ENCODE data around the gene MBP. TPM values are rescaled to one million over a fixed set of nuclear protein-coding genes. Genes with fewer than 3 reads are reported as not detected.
A peak's percentile ranks its signal among the peaks of the same experiment; 100 is the strongest.

MBP gene
- total RNA-seq, 1 donor from 2014 or later, result 22.4 TPM

- peak overlapping the region; percentile 99 for H3K27ac ChIP-seq (ENCODE audit: low read depth, low read length)
- no peaks in the 10 kb centered on the region for H3K9me3 ChIP-seq (ENCODE audit: control insufficient read depth in 3 of 3, low read length in 3 of 3)
- H3K27me3 ChIP-seq (ENCODE audit: control insufficient read depth in 3 of 3, insufficient read depth in 3 of 3, low read length in 3 of 3), result no peaks in the 10 kb centered on the region
- peaks cover 4 to 13% (median 5%) of the 10 kb centered on the region in 3 donors for H3K36me3 ChIP-seq (ENCODE audit: control insufficient read depth in 3 of 3, insufficient read depth in 3 of 3, low read length in 3 of 3)
- peaks cover 36 to 76% (median 45%) of the 10 kb centered on the region in 3 donors for H3K4me1 ChIP-seq (ENCODE audit: control insufficient read depth in 3 of 3, insufficient read depth in 3 of 3, low read length in 3 of 3)
- peak overlapping the region; percentile 76 to 90 (median 86) for H3K9ac ChIP-seq (ENCODE audit: low read depth in 1 of 3, low read length in 3 of 3)
- peak overlapping the region in 1 of 3 donors; percentile 58 for H3K4me3 ChIP-seq (ENCODE audit: low read length in 3 of 3)
These were observed 17.2 kb downstream of the MBP start for GRCh38 chr18:77115192-77115953.

DNA sequence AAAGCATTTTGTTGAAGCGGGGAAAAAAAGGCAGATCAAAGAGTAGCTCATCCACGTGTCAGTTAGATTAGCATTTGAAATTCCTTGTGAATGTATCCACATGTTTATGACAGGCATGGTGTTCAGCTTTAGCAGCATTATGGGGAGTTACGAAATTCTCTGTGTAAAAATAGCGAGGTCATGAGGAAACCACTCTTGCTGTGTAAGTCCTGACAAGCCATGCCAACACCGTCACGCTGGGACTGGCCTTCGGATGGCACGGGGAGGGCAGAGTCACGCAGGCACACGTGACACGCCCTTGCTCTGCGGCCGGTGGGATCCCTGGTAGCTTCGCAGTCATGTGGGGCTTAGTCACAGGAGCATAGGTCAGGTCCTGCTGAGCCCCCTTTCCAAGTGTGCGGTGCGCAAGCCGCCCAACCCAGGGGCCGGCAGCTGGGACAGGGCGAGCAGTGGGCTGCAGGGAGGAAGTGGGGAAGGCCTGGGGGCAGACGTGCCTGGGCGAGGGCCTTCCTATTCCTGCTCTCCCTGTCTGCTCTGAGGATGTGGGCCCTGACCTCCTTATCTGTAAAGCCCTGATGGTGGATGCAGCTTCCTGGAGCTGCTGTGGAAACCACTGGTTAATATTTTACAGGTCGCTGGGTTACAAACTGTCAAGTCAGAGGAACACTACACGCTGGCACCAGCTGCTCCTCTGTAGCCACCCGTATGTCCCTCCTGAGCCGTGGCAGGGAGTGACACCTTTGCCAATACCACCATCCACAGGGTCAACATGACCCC lies 18.0 kb downstream of the MBP start:
- no peaks in the 10 kb centered on the region for H3K9me3 ChIP-seq (ENCODE audit: control insufficient read depth in 3 of 3, low read length in 3 of 3)
- peak overlapping the region; percentile 76 to 90 (median 86) for H3K9ac ChIP-seq (ENCODE audit: low read depth in 1 of 3, low read length in 3 of 3)
- H3K36me3 ChIP-seq (ENCODE audit: control insufficient read depth in 3 of 3, insufficient read depth in 3 of 3, low read length in 3 of 3), result peaks cover 4 to 13% (median 5%) of the 10 kb centered on the region in 3 donors
- H3K27ac ChIP-seq (ENCODE audit: low read depth, low read length), result peak overlapping the region; percentile 99
- H3K27me3 ChIP-seq (ENCODE audit: control insufficient read depth in 3 of 3, insufficient read depth in 3 of 3, low read length in 3 of 3), result no peaks in the 10 kb centered on the region
- H3K4me1 ChIP-seq (ENCODE audit: control insufficient read depth in 3 of 3, insufficient read depth in 3 of 3, low read length in 3 of 3), result peaks cover 30 to 75% (median 47%) of the 10 kb centered on the region in 3 donors
- H3K4me3 ChIP-seq (ENCODE audit: low read length in 3 of 3), result peak overlapping the region; percentile 4 to 58 (median 56)

GRCh38 chr18:77114152-77114414 lies 18.5 kb downstream of the MBP start:
- H3K9ac ChIP-seq (ENCODE audit: low read depth in 1 of 3, low read length in 3 of 3), result peak overlapping the region; percentile 36 to 76 (median 63)
- H3K36me3 ChIP-seq (ENCODE audit: control insufficient read depth in 3 of 3, insufficient read depth in 3 of 3, low read length in 3 of 3), result peaks cover 0 to 10% (median 0%) of the 10 kb centered on the region in 3 donors
- peak overlapping the region; percentile 99 for H3K27ac ChIP-seq (ENCODE audit: low read depth, low read length)
- no peaks in the 10 kb centered on the region for H3K27me3 ChIP-seq (ENCODE audit: control insufficient read depth in 3 of 3, insufficient read depth in 3 of 3, low read length in 3 of 3)
- H3K4me1 ChIP-seq (ENCODE audit: control insufficient read depth in 3 of 3, insufficient read depth in 3 of 3, low read length in 3 of 3), result peaks cover 28 to 76% (median 47%) of the 10 kb centered on the region in 3 donors
- peak overlapping the region in 2 of 3 donors; percentile 4 to 34 for H3K4me3 ChIP-seq (ENCODE audit: low read length in 3 of 3)
- H3K9me3 ChIP-seq (ENCODE audit: control insufficient read depth in 3 of 3, low read length in 3 of 3), result no peaks in the 10 kb centered on the region

DNA sequence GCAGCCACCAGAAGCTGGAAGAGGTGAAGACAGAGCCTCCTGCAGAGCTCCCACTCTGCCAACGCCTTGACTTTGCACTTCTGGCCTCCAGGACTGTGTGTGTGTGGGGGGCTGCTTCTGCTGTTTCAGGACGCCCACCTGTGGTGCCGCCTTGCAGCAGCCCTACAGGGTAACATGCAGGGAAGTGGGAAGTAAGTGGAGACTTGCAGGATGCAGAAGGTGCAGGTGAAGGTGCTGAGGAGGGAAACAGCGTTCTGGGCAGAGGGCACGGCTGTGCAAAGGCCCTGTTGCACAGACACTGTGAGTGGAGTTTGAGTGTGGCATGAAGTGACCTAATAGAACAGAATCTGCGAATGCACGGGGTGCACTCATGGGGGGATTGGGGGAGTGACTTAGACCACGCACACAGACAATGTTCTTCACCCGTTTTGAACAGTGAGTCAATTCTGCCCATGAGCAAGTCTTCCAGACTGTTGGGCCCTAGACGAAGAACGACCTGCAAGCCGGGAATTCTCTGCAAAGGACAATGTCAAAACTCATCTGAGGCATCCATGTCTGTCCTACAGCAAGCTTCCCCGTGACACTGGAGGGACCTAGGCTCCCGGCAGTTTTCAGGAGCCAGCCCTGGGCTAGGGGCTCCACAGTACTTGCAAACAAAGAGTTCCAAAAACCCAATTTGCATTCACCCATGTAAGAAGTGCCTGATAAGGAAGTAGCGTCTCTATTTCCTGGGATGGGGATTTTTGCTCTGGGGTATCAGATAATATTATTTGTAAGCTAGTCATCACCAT lies 19.0 kb downstream of the MBP start:
- peaks cover 0 to 10% (median 0%) of the 10 kb centered on the region in 3 donors for H3K36me3 ChIP-seq (ENCODE audit: control insufficient read depth in 3 of 3, insufficient read depth in 3 of 3, low read length in 3 of 3)
- H3K9me3 ChIP-seq (ENCODE audit: control insufficient read depth in 3 of 3, low read length in 3 of 3), result no peaks in the 10 kb centered on the region
- H3K27ac ChIP-seq (ENCODE audit: low read depth, low read length), result peak overlapping the region; percentile 99
- peak overlapping the region; percentile 4 to 49 (median 34) for H3K4me3 ChIP-seq (ENCODE audit: low read length in 3 of 3)
- H3K9ac ChIP-seq (ENCODE audit: low read depth in 1 of 3, low read length in 3 of 3), result peak overlapping the region in 2 of 3 donors; percentile 63 to 76
- H3K4me1 ChIP-seq (ENCODE audit: control insufficient read depth in 3 of 3, insufficient read depth in 3 of 3, low read length in 3 of 3), result peaks cover 33 to 76% (median 47%) of the 10 kb centered on the region in 3 donors
- no peaks in the 10 kb centered on the region for H3K27me3 ChIP-seq (ENCODE audit: control insufficient read depth in 3 of 3, insufficient read depth in 3 of 3, low read length in 3 of 3)

DNA sequence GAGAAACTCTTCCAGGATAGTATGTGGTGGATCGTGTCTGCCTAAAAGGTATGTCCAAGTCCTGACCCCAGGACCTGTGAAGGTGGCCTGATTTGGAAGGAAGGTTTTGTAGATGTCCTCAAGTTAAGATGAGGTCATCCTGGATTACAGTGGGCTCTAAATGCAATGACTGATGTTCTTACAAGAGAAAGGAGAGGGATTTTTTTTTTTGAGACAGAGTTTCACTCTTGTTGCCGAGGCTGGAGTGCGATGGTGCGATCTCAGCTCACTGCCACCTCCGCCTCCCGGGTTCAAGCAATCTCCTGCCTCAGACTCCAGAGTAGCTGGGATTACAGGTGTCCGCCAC lies 19.9 kb downstream of the MBP start:
- Histone ChIP-seq H3K27ac (ENCODE audit: low read depth, low read length) (peak overlapping the region; percentile 99), H3K27me3 (ENCODE audit: control insufficient read depth in 3 of 3, insufficient read depth in 3 of 3, low read length in 3 of 3) (no peaks in the 10 kb centered on the region), H3K9ac (ENCODE audit: low read depth in 1 of 3, low read length in 3 of 3) (peak overlapping the region in 1 of 3 donors; percentile 63), H3K9me3 (ENCODE audit: control insufficient read depth in 3 of 3, low read length in 3 of 3) (no peaks in the 10 kb centered on the region), H3K4me3 (ENCODE audit: low read length in 3 of 3) (peak overlapping the region in 2 of 3 donors; percentile 9 to 11), H3K4me1 (ENCODE audit: control insufficient read depth in 3 of 3, insufficient read depth in 3 of 3, low read length in 3 of 3) (peaks cover 40 to 81% (median 54%) of the 10 kb centered on the region in 3 donors), H3K36me3 (ENCODE audit: control insufficient read depth in 3 of 3, insufficient read depth in 3 of 3, low read length in 3 of 3) (peaks cover 0 to 10% (median 0%) of the 10 kb centered on the region in 3 donors)

GRCh38 chr18:77111951-77112746 lies 20.4 kb downstream of the MBP start:
- peak overlapping the region in 1 of 3 donors; percentile 63 for H3K9ac ChIP-seq (ENCODE audit: low read depth in 1 of 3, low read length in 3 of 3)
- peak overlapping the region in 2 of 3 donors; percentile 9 to 11 for H3K4me3 ChIP-seq (ENCODE audit: low read length in 3 of 3)
- H3K36me3 ChIP-seq (ENCODE audit: control insufficient read depth in 3 of 3, insufficient read depth in 3 of 3, low read length in 3 of 3), result peaks cover 0 to 10% (median 0%) of the 10 kb centered on the region in 3 donors
- H3K9me3 ChIP-seq (ENCODE audit: control insufficient read depth in 3 of 3, low read length in 3 of 3), result no peaks in the 10 kb centered on the region
- peaks cover 46 to 86% (median 60%) of the 10 kb centered on the region in 3 donors for H3K4me1 ChIP-seq (ENCODE audit: control insufficient read depth in 3 of 3, insufficient read depth in 3 of 3, low read length in 3 of 3)
- no peaks in the 10 kb centered on the region for H3K27me3 ChIP-seq (ENCODE audit: control insufficient read depth in 3 of 3, insufficient read depth in 3 of 3, low read length in 3 of 3)
- peak overlapping the region; percentile 99 for H3K27ac ChIP-seq (ENCODE audit: low read depth, low read length)

DNA sequence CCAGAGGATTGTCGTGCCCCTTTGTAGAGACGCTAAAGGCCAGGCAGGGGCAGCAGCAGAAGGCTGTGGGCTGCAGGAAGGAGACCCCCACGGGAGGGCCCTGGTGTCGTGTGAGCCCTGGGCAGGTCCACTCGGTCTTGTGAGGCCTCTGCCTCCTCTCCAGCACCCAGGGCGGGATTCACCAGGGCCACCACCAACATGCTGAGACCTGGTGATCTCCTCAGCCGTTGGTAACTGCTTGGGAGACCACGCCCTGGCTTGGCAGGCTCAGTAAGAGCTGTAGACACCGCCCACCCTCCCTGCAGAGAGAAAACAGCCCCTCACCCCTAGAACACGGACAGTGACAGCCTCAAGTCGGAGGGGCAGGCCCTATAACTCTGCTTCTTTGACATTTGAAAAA lies 21.1 kb downstream of the MBP start:
- Histone ChIP-seq H3K36me3 (ENCODE audit: control insufficient read depth in 3 of 3, insufficient read depth in 3 of 3, low read length in 3 of 3) (peaks cover 0 to 6% (median 0%) of the 10 kb centered on the region in 3 donors), H3K9ac (ENCODE audit: low read depth in 1 of 3, low read length in 3 of 3) (peak overlapping the region in 1 of 3 donors; percentile 26), H3K27me3 (ENCODE audit: control insufficient read depth in 3 of 3, insufficient read depth in 3 of 3, low read length in 3 of 3) (no peaks in the 10 kb centered on the region), H3K9me3 (ENCODE audit: control insufficient read depth in 3 of 3, low read length in 3 of 3) (no peaks in the 10 kb centered on the region), H3K4me1 (ENCODE audit: control insufficient read depth in 3 of 3, insufficient read depth in 3 of 3, low read length in 3 of 3) (peaks cover 53 to 88% (median 65%) of the 10 kb centered on the region in 3 donors), H3K27ac (ENCODE audit: low read depth, low read length) (peak overlapping the region; percentile 43), H3K4me3 (ENCODE audit: low read length in 3 of 3) (no peak overlapping the region)

GRCh38 chr18:77110936-77111335 lies 21.6 kb downstream of the MBP start:
- Histone ChIP-seq H3K27me3 (ENCODE audit: control insufficient read depth in 3 of 3, insufficient read depth in 3 of 3, low read length in 3 of 3) (no peaks in the 10 kb centered on the region), H3K9me3 (ENCODE audit: control insufficient read depth in 3 of 3, low read length in 3 of 3) (no peaks in the 10 kb centered on the region), H3K9ac (ENCODE audit: low read depth in 1 of 3, low read length in 3 of 3) (no peak overlapping the region), H3K4me1 (ENCODE audit: control insufficient read depth in 3 of 3, insufficient read depth in 3 of 3, low read length in 3 of 3) (peaks cover 53 to 88% (median 65%) of the 10 kb centered on the region in 3 donors), H3K4me3 (ENCODE audit: low read length in 3 of 3) (no peak overlapping the region), H3K27ac (ENCODE audit: low read depth, low read length) (peak overlapping the region; percentile 43), H3K36me3 (ENCODE audit: control insufficient read depth in 3 of 3, insufficient read depth in 3 of 3, low read length in 3 of 3) (peaks cover 0 to 6% (median 0%) of the 10 kb centered on the region in 3 donors)

DNA sequence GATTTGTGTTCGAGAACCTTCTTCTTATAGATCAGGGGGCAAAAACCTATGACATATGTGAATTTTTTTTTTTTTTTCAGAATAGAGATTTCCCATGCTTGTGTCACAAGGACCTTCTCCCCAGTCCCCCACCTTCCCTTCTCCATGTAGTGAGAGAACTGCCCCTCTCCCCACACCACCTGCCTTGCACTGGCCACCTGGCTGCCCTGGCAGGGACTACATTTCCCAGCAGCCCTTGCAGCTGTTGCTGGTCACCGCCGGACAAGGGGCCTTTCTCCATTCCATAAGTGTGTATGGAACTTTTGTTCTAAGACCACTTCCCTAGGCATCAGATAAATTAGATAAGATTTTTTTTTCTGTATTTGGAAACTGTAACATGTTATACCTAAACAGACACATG lies 22.2 kb downstream of the MBP start:
- Histone ChIP-seq H3K4me1 (ENCODE audit: control insufficient read depth in 3 of 3, insufficient read depth in 3 of 3, low read length in 3 of 3) (peaks cover 53 to 90% (median 61%) of the 10 kb centered on the region in 3 donors), H3K4me3 (ENCODE audit: low read length in 3 of 3) (no peak overlapping the region), H3K9ac (ENCODE audit: low read depth in 1 of 3, low read length in 3 of 3) (no peak overlapping the region), H3K36me3 (ENCODE audit: control insufficient read depth in 3 of 3, insufficient read depth in 3 of 3, low read length in 3 of 3) (peaks cover 0 to 6% (median 0%) of the 10 kb centered on the region in 3 donors), H3K9me3 (ENCODE audit: control insufficient read depth in 3 of 3, low read length in 3 of 3) (no peaks in the 10 kb centered on the region), H3K27me3 (ENCODE audit: control insufficient read depth in 3 of 3, insufficient read depth in 3 of 3, low read length in 3 of 3) (no peaks in the 10 kb centered on the region), H3K27ac (ENCODE audit: low read depth, low read length) (peak overlapping the region; percentile 4)

Measured in skeletal muscle tissue (tissue), 4 donors.